K562 (cell line): ENCODE measurements around the gene EGFL7. TPM values are rescaled to one million over a fixed set of nuclear protein-coding genes. Genes with fewer than 3 reads are reported as not detected.
A peak's percentile ranks its signal among the peaks of the same experiment; 100 is the strongest.

Source experiments
- ATAC-seq: fragments of 200-7000 bp; cut with Tn5 transposase; 3 replicates; pipeline ENCODE4 v1.9.1; 2020; ENCODE audit warnings: moderate library complexity
- BruUV-seq: library from RNA; stranded (reverse); fragments of 400-500 nt; replicated peaks from 2 replicates; lab custom pipeline; 2021; lab: Mats Ljungman, UMichigan
- CTCF ChIA-PET: fragments of 300-600 bp; formaldehyde crosslinking; extraction: SDS; loops from one replicate; lab custom pipeline; 2021; ENCODE audit warnings: low intra/inter-chr PET ratio; lab: Yijun Ruan, JAX
- POLR2A ChIA-PET: fragments of 300-600, 350-650 bp; sonication (Branson Sonifier 250); formaldehyde crosslinking; extraction: SDS; loops from one replicate; lab custom pipeline; 2021; ENCODE audit warnings: antibody characterized with exemption, inconsistent platforms; lab: Yijun Ruan, JAX
- DNase-seq, 4 experiments: peaks; one replicate each; pipeline versions ENCODE4 v3.0.0 to v3.0.0-alpha.2; 2011 to 2018; ENCODE audit warnings: low spot score in 3 of 4, mixed read lengths in 3 of 4; ENCODE audit errors: extremely low read depth in 1 of 4
- FAIRE-seq: peaks from 2 replicates; lab custom pipeline; 2011; peaks lifted over from hg19 to GRCh38; lab: Jason Lieb, UNC
- H2AFZ ChIP-seq: 2 replicates; pipeline ENCODE4 v1.6.0; 2011; ENCODE audit warnings: low read depth, low read length, control low read depth, inconsistent platforms
- H3K27ac ChIP-seq: fragments of 200-600 bp; 3 replicates; pipeline ENCODE4 v1.8.0; 2011; ENCODE audit warnings: low read depth, mild to moderate bottlenecking, control low read depth, inconsistent platforms, low read length, moderate library complexity, mixed read lengths; ENCODE audit errors: extremely low read depth
- H3K27me3 ChIP-seq, 2 experiments: fragments of 300-600 bp in 1 of 2; 2 replicates in 1 of 2; 3 replicates in 1 of 2; pipeline versions ENCODE4 v1.6.0 to v1.8.0; 2011; ENCODE audit warnings: inconsistent platforms in 2 of 2, low read length in 2 of 2, mild to moderate bottlenecking in 1 of 2, mixed read lengths in 1 of 2, moderate library complexity in 1 of 2; ENCODE audit not compliant: control insufficient read depth in 2 of 2, insufficient read depth in 2 of 2
- H3K36me3 ChIP-seq: fragments of 300-600 bp; 3 replicates; pipeline ENCODE4 v1.8.0; 2011; ENCODE audit warnings: mild to moderate bottlenecking, low read length, inconsistent platforms; ENCODE audit not compliant: control insufficient read depth, insufficient read depth
- H3K4me1 ChIP-seq, 2 experiments: fragments of 200-600 bp in 1 of 2; replicated peaks in 1 of 2; 2 replicates in 1 of 2; 3 replicates in 1 of 2; pipeline versions ENCODE4 v1.5.1 to v1.8.0; 2011; ENCODE audit warnings: inconsistent platforms in 2 of 2, low read length in 2 of 2, mild to moderate bottlenecking in 1 of 2, mixed read lengths in 1 of 2, moderate library complexity in 1 of 2; ENCODE audit not compliant: control insufficient read depth in 2 of 2, insufficient read depth in 2 of 2
- H3K4me2 ChIP-seq: 2 replicates; pipeline ENCODE4 v1.6.1; 2011; ENCODE audit warnings: low read length, control low read depth, inconsistent platforms, mixed read lengths; ENCODE audit not compliant: insufficient read depth
- H3K4me3 ChIP-seq: fragments of 200-600 bp; sonication (generic), shearing (Covaris generic); 2 replicates; pipeline ENCODE4 v1.5.1; 2016; ENCODE audit warnings: control low read depth, inconsistent platforms
- H3K79me2 ChIP-seq: fragments of 200-600 bp; 3 replicates; pipeline ENCODE4 v1.8.0; 2011; ENCODE audit warnings: low read length, inconsistent platforms; ENCODE audit not compliant: control insufficient read depth, insufficient read depth
- H3K9ac ChIP-seq, 2 experiments: 2 replicates each; pipeline versions ENCODE4 v1.6.0 to v1.6.1; 2011; ENCODE audit warnings: low read depth in 2 of 2, low read length in 2 of 2, control low read depth in 1 of 2, inconsistent platforms in 1 of 2, mild to moderate bottlenecking in 1 of 2, mixed read lengths in 1 of 2; ENCODE audit not compliant: insufficient read depth in 1 of 2
- H3K9me1 ChIP-seq: one replicate; pipeline ENCODE4 v1.6.0; 2011; ENCODE audit warnings: inconsistent platforms, mild to moderate bottlenecking, low read length, moderate library complexity; ENCODE audit not compliant: control insufficient read depth, insufficient read depth
- H3K9me3 ChIP-seq: replicated peaks from 2 replicates; pipeline ENCODE4 v1.5.1; 2011; ENCODE audit warnings: low read depth, low read length, inconsistent platforms; ENCODE audit not compliant: control insufficient read depth, insufficient read depth
- H4K20me1 ChIP-seq: replicated peaks from 2 replicates; pipeline ENCODE4 v1.6.1; 2011; ENCODE audit warnings: low read length, inconsistent platforms, mixed read lengths; ENCODE audit not compliant: control insufficient read depth, insufficient read depth
- BCOR ChIP-seq: fragments of 450-650 bp; IDR thresholded peaks from 2 replicates; pipeline ENCODE4 v1.6.1; 2016
- CCNT2 ChIP-seq: IDR thresholded peaks from 2 replicates; pipeline ENCODE4 v1.6.1; 2011; ENCODE audit warnings: borderline replicate concordance, low read depth, mild to moderate bottlenecking, moderate library complexity, mixed read lengths, low read length; ENCODE audit not compliant: insufficient read length; ENCODE audit errors: extremely low read depth
- CTBP1 ChIP-seq: fragments of 450-650 bp; IDR thresholded peaks from 2 replicates; pipeline ENCODE4 v1.6.1; 2016; ENCODE audit warnings: borderline replicate concordance
- DNMT1 ChIP-seq: fragments of 450-650 bp; IDR thresholded peaks from 2 replicates; pipeline ENCODE4 v1.6.1; 2016; ENCODE audit warnings: antibody characterized with exemption, mild to moderate bottlenecking
- IRF1 ChIP-seq: sonication (generic); formaldehyde crosslinking; IDR thresholded peaks from 2 replicates; pipeline ENCODE4 v1.8.0; 2022; ENCODE audit warnings: missing genetic modification reagents, mild to moderate bottlenecking, borderline replicate concordance
- KDM5B ChIP-seq: fragments of 200-600 bp; sonication (generic); IDR thresholded peaks from 2 replicates; pipeline ENCODE4 v1.6.1; 2012; ENCODE audit warnings: low read depth, mild to moderate bottlenecking, moderate library complexity, low read length, control low read depth, inconsistent platforms; ENCODE audit not compliant: insufficient replicate concordance
- NELFE ChIP-seq: IDR thresholded peaks from 2 replicates; pipeline ENCODE4 v1.6.1; 2011; ENCODE audit warnings: mild to moderate bottlenecking; ENCODE audit not compliant: insufficient read depth, insufficient read length
- PML ChIP-seq: IDR thresholded peaks from 2 replicates; pipeline ENCODE4 v1.6.1; 2012; ENCODE audit warnings: low read length, inconsistent platforms
- POLR2A ChIP-seq: fragments of 450-650 bp; conservative IDR thresholded peaks from 2 replicates; pipeline ENCODE4 v1.6.1; 2016
- POLR2G ChIP-seq: fragments of 200-400 bp; formaldehyde crosslinking; IDR thresholded peaks from 2 replicates; pipeline ENCODE4 v1.6.1; 2017; ENCODE audit warnings: low read depth, mild to moderate bottlenecking, antibody characterized with exemption, low read length, moderate library complexity
- PTTG1 ChIP-seq: fragments of 450-650 bp; IDR thresholded peaks from 2 replicates; pipeline ENCODE4 v1.6.1; 2016; ENCODE audit warnings: low read depth, mild to moderate bottlenecking, missing genetic modification characterization, missing compliant biosample characterization
- RBFOX2 ChIP-seq: fragments of 200-400 bp; formaldehyde crosslinking; IDR thresholded peaks from 2 replicates; pipeline ENCODE4 v1.6.1; 2017; ENCODE audit warnings: low read depth, mild to moderate bottlenecking, low read length, moderate library complexity
- TCFL5 ChIP-seq: fragments of 250-450 bp; sonication (Bioruptor Pico); conservative IDR thresholded peaks from 2 replicates; pipeline ENCODE4 v1.6.1; 2021; ENCODE audit warnings: mild to moderate bottlenecking, moderate library complexity, matching md5 sums
- ZNF655 ChIP-seq: fragments of 250-450 bp; sonication (Bioruptor Pico); IDR thresholded peaks from 2 replicates; pipeline ENCODE4 v1.5.0; 2021
- WGBS: fragments of 100-300 bp; shearing (Covaris generic); methylation state at CpG from one replicate; pipeline ENCODE4 v1.1.6; 2016; ENCODE audit warnings: low coverage, mixed read lengths; ENCODE audit not compliant: insufficient coverage; ENCODE audit errors: missing lambda C conversion rate; 5-methylcytosine and 5-hydroxymethylcytosine counted together
- in situ Hi-C: fragments of 300-500 bp; cut with MboI; formaldehyde crosslinking; loops from 4 replicates; pipeline ENCODE4 v1.15.0; 2018; ENCODE audit warnings: inconsistent platforms, mixed read lengths
- intact Hi-C: fragments of 100-400 bp; cut with micrococcal nuclease; formaldehyde crosslinking; loops from 2 replicates; pipeline ENCODE4 v1.14.2; 2022
- polyA plus RNA-seq, 8 experiments: library from polyadenylated mRNA; depleted of rRNA in 4 of 8; stranded (reverse) in 5 of 8; unstranded in 3 of 8; fragments of >200 nt; fragmentation: Nextera tagmentation in 2 of 8; fragmentation: Illumina TruSeq in 1 of 8; extraction: Ambion mirVana in 2 of 8; extraction: Trizol in 1 of 8; gene quantifications; 2 replicates each; pipeline versions ENCODE4 v1.2.1 to v1.2.3, GENCODE V29; 2011 to 2014; ENCODE audit warnings: inconsistent platforms in 1 of 8, missing spikeins in 1 of 8
- total RNA-seq, 7 experiments: library from RNA; depleted of rRNA in 6 of 7; stranded (reverse); fragments of >200 nt in 6 of 7; fragmentation: Illumina TruSeq in 2 of 7; extraction: Trizol in 2 of 7; gene quantifications; 2 replicates each; pipeline versions ENCODE4 v1.2.1 to v1.2.3, GENCODE V29; 2011 to 2021; ENCODE audit warnings: low replicate concordance in 1 of 7
- TF ChIP-seq, protein P1 (sequence below): fragments of 250-450 bp; sonication (Bioruptor Pico); IDR thresholded peaks from 2 replicates; pipeline ENCODE4 v1.4.0; 2020
- TF ChIP-seq, protein P2 (sequence below): sonication (generic); formaldehyde crosslinking; IDR thresholded peaks from 2 replicates; pipeline ENCODE4 v1.8.0; 2022; ENCODE audit warnings: mild to moderate bottlenecking, low read depth, missing genetic modification reagents

Gene EGFL7
- total and polyA plus RNA-seq, 9 of the 15 experiments (the other 6 are each of a cell fraction or from before 2014, with no cell fraction given) = 1.5 to 286 (median 55.5) TPM

- POLR2A ChIA-PET = interaction anchor here (0.6 to 2.4 kb wide), 6 partner anchors 9 to 570 kb away, joined by 3 to 11 read pairs (median 3); no protein-coding TSS in a partner anchor
- CTCF ChIA-PET = no interaction called here
Observed at GRCh38 chr9:136681945-136682699, 19.4 kb downstream of the EGFL7 start.

More at GRCh38 chr9:136681945-136682699, 19.4 kb downstream of the EGFL7 start:
- Histone ChIP-seq H3K9me1 (peaks cover 6% of the 10 kb centered on the region), H3K9ac (0 out of 4 replicates have a peak overlapping the region, but pooled peaks of 1 of the 2 experiments have one; percentile 50), H3K4me1 (peaks cover 10 to 84% of the 10 kb centered on the region in 2 experiments; a peak in 4 of 5 replicates), H3K27me3 (no peaks in the 10 kb centered on the region), H3K9me3 (no peaks in the 10 kb centered on the region), H3K27ac (no peak overlapping the region), H2AFZ (no peak overlapping the region), H3K79me2 (peaks cover 72% of the 10 kb centered on the region), H3K36me3 (peaks cover 24% of the 10 kb centered on the region; the same call in 1 of the 3 replicates), H3K4me3 (no peak overlapping the region), H3K4me2 (no peak overlapping the region), H4K20me1 (peaks cover 6% of the 10 kb centered on the region; the same call in 1 of the 2 replicates)
- DNase-seq = no peak
- FAIRE-seq = no peak
- intact Hi-C loops = no loop called here
- TF ChIP-seq PML (no peak), POLR2A (no peak), RBFOX2 (peak; percentile 57; the same call in 1 of the 2 replicates), NELFE (no peak), DNMT1 (no peak), ZNF655 (CRISPR knock-in tag) (no peak), POLR2G (peak; percentile 55), IRF1 (CRISPR knock-in tag) (no peak), CTBP1 (no peak), TCFL5 (no peak), PTTG1 (no peak), CCNT2 (no peak), KDM5B (no peak), BCOR (peak; percentile 44; the same call in 1 of the 2 replicates)
- TF ChIP-seq, protein P1, sequence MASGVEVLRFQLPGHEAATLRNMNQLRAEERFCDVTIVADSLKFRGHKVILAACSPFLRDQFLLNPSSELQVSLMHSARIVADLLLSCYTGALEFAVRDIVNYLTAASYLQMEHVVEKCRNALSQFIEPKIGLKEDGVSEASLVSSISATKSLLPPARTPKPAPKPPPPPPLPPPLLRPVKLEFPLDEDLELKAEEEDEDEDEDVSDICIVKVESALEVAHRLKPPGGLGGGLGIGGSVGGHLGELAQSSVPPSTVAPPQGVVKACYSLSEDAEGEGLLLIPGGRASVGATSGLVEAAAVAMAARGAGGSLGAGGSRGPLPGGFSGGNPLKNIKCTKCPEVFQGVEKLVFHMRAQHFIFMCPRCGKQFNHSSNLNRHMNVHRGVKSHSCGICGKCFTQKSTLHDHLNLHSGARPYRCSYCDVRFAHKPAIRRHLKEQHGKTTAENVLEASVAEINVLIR (CRISPR knock-in tag) = no peak
- TF ChIP-seq, protein P2, sequence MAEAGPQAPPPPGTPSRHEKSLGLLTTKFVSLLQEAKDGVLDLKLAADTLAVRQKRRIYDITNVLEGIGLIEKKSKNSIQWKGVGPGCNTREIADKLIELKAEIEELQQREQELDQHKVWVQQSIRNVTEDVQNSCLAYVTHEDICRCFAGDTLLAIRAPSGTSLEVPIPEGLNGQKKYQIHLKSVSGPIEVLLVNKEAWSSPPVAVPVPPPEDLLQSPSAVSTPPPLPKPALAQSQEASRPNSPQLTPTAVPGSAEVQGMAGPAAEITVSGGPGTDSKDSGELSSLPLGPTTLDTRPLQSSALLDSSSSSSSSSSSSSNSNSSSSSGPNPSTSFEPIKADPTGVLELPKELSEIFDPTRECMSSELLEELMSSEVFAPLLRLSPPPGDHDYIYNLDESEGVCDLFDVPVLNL (CRISPR knock-in tag) = no peak
- in situ Hi-C loops = no loop called here
- no TSS peak for BruUV-seq
- ATAC-seq = no peak
- WGBS = 80% methylated on average over 9 of the region's 20 CpGs
